Central memory CD8-positive, alpha-beta T cell (primary cell): ENCODE results near the gene HSPA12A.

Source experiments
- ATAC-seq: fragments of 150-1000 bp; cut with Tn5 transposase; replicated peaks from 2 replicates; pipeline ENCODE4 v1.10.0; 2022; ENCODE audit warnings: mild to moderate bottlenecking, moderate FRiP score, moderate number of reproducible peaks; ENCODE audit not compliant: poor library complexity, severe bottlenecking; ENCODE audit errors: extremely low read depth
- DNase-seq, 2 donors: peaks; one replicate each; pipeline ENCODE4 v3.0.0; 2021; ENCODE audit warnings: low spot score in 2 of 2
- H3K27ac Mint-ChIP-seq: one replicate; pipeline ENCODE4 v1.8.0; 2022; ENCODE audit warnings: low read depth, mild to moderate bottlenecking, moderate library complexity, mixed read lengths
- H3K27me3 Mint-ChIP-seq: one replicate; pipeline ENCODE4 v1.8.0; 2022; ENCODE audit warnings: mixed read lengths
- H3K36me3 Mint-ChIP-seq: one replicate; pipeline ENCODE4 v1.8.0; 2022; ENCODE audit warnings: mild to moderate bottlenecking, moderate library complexity, mixed read lengths; ENCODE audit not compliant: insufficient read depth
- H3K4me1 Mint-ChIP-seq: one replicate; pipeline ENCODE4 v1.8.0; 2022; ENCODE audit warnings: mixed read lengths
- H3K4me3 Mint-ChIP-seq: one replicate; pipeline ENCODE4 v1.8.0; 2022; ENCODE audit warnings: mild to moderate bottlenecking, moderate library complexity, mixed read lengths
- H3K9me3 Mint-ChIP-seq: one replicate; pipeline ENCODE4 v1.8.0; 2022; ENCODE audit warnings: mixed read lengths

The HSPA12A gene

DNA sequence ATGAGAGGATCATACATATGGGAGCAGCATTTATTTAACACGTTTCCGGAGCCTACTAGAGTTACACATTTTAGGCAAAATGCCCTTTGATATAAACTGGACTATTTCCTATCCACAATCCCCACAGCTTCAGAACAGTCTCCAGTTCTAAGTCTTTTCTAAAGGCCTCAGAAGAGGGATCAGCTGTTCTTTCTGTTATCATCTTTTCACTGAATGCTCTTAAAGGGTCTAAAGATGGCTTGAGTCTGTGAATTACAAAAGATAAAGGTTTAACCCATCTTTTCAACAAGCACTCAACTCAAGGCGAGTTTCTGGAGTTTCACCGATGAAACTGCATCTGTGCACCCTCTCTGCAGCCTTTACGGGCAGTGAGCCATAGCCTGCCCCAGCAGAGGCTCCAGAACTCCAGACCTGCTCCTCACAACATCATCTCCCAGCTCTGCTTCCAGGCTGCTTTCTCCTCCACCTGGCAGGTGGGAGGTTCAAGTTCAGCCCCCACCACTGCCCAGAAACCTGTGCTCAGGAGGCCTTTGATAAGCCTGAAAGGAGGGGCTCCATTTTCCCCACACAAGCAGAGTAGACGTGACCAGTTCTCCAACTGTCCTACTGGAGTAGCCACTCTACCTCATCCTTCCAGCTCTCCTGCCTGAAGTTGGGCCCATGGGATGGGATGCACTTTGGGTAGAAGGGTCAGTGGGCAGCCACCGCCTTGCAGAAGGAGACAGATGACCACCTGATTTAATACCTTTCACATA is 53.4 kb downstream of the HSPA12A start:
- H3K27me3 Mint-ChIP-seq, result peaks cover 22% of the 10 kb centered on the region
- DNase-seq (no peak), ATAC-seq (no peak)
- H3K27ac Mint-ChIP-seq, result no peak overlapping the region
- H3K4me1 Mint-ChIP-seq, result no peaks in the 10 kb centered on the region
- H3K4me3 Mint-ChIP-seq, result no peak overlapping the region
- peaks cover 2% of the 10 kb centered on the region for H3K36me3 Mint-ChIP-seq
- no peaks in the 10 kb centered on the region for H3K9me3 Mint-ChIP-seq

DNA sequence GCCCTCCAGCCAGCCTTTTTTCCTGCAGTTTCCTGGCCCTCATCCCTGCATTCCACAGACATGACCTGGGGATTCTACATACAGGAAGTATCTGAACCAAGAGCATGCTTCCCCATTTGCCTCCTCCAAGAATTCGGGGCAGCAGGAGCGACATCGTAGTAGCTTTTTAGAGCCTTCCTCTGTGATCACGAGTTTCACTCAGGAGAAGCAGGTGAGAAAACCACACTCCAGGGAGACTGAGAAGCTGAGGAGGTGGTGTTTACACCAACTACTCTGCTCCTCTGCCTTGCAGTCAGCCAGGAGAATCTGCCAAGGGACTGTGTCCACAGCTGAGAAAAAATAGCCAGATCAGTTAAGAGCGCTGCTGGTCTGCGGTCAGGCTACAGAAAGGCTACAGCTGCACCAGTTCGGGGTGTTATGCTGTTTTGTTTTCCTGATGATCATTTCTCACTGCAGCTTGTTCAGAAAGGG is 54.1 kb downstream of the HSPA12A start:
- Mint-ChIP-seq H3K27me3 (peaks cover 25% of the 10 kb centered on the region), H3K36me3 (peaks cover 2% of the 10 kb centered on the region), H3K27ac (no peak overlapping the region), H3K4me1 (no peaks in the 10 kb centered on the region), H3K9me3 (no peaks in the 10 kb centered on the region), H3K4me3 (no peak overlapping the region)
- DNase-seq (no peak), ATAC-seq (no peak)

DNA sequence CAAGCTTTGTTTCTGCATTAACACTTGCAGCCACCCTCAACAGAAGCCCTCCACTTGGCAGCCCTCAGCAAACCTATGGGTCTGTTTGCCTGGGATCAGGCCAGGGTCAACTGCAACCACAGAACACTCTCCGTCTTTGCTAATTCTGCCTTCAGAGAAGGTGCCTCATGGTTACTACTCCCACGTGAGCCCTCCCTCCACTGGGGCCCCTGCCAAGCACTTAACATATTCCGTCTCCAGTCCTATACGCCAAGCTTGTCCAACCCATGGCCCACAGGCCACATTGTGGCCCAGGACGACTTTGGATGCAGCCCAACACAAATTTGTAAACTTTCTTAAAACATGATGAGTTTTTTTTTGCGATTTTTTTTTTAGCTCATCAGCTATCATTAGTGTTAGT is 54.7 kb downstream of the HSPA12A start:
- Mint-ChIP-seq H3K27ac (no peak overlapping the region), H3K4me3 (no peak overlapping the region), H3K36me3 (peaks cover 2% of the 10 kb centered on the region), H3K27me3 (peaks cover 27% of the 10 kb centered on the region), H3K4me1 (no peaks in the 10 kb centered on the region), H3K9me3 (no peaks in the 10 kb centered on the region)
- no peak for ATAC-seq
- no peak for DNase-seq

DNA sequence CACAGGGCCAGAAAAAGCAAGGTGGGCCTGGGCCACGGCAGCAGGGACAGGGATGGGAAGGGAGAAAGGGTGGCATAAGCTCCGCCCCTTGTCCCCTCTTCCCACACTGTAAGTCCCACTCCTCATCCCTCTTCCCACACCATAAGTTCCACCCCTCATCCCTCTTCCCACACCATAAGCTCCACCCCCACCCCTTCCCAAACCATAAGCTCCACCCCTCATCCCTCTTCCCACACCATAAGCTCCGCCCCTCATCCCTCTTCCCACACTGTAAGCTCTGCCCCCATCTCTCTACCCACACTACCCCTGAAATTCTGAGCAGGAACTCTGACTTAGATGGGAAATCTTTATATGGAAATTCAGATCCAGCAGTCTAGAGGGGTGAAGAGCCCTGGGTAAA is 55.7 kb downstream of the HSPA12A start:
- Mint-ChIP-seq H3K4me3 (no peak overlapping the region), H3K27me3 (peaks cover 27% of the 10 kb centered on the region), H3K27ac (no peak overlapping the region), H3K36me3 (peaks cover 2% of the 10 kb centered on the region), H3K9me3 (no peaks in the 10 kb centered on the region), H3K4me1 (no peaks in the 10 kb centered on the region)
- DNase-seq, result no peak
- ATAC-seq, result no peak

DNA sequence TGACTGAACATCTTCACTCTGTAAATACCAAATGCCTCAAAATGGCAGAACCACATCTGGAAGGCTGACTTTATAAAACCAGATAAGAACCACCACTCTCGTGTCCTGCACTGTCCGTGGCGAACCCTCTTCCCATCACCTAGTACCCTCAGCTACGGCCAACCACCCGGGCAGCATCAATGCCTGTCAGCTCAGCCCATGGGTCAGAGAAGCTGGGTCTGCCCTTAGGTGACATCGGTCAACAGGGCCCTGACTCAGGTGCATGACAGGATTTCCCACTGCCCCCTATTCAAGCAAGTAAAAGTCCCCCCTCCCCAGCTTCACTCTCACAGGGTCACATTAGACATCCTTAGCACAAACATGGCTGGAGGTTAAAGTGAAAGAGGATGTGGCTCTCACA is 56.6 kb downstream of the HSPA12A start:
- DNase-seq (no peak), ATAC-seq (no peak)
- Mint-ChIP-seq H3K4me1 (no peaks in the 10 kb centered on the region), H3K27me3 (peaks cover 21% of the 10 kb centered on the region), H3K27ac (no peak overlapping the region), H3K36me3 (peaks cover 2% of the 10 kb centered on the region), H3K9me3 (no peaks in the 10 kb centered on the region), H3K4me3 (no peak overlapping the region)

DNA sequence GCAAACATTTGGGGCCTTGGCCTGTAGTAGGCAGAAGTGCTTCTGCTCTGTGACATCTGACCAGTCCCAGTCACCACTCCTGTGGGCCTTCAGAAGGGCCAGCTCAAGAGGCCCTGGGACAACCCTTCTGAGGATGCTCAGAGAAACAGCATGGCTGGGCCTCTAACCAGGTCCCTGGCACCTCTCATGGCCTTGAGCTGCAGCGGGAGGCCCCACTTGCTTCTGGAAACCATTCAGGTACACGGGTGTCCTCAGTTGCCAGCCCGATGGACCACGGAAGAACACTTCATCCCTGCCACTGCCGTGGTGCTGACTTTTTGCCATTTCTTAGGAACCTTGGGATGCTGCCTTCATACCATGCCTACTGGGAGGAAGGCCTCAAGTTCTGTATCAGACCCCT is 57.6 kb downstream of the HSPA12A start:
- Mint-ChIP-seq H3K36me3 (peaks cover 2% of the 10 kb centered on the region), H3K27me3 (peaks cover 15% of the 10 kb centered on the region), H3K4me3 (no peak overlapping the region), H3K9me3 (no peaks in the 10 kb centered on the region), H3K4me1 (no peaks in the 10 kb centered on the region), H3K27ac (no peak overlapping the region)
- ATAC-seq, result no peak
- no peak for DNase-seq

DNA sequence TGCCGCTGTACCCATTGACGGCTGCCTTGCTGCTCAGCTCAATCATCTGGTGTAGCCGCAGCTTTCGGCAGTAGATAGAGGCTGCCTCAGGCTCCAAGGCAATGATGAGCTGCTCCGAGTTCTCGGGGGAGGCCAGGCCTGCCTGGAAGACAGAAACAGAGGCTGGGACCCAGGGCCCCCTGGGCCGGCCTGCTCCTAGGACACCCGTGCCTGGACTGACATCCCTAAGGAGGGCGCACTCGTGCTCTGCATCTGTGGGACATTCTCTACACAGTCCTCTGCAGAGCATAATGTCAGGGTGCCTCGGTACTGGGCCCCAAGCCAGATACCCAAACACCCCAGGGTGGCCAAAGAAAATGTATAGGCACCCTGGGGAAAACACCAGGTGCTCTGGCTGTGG is 58.5 kb downstream of the HSPA12A start:
- Mint-ChIP-seq H3K4me1 (no peaks in the 10 kb centered on the region), H3K4me3 (no peak overlapping the region), H3K9me3 (no peaks in the 10 kb centered on the region), H3K27ac (no peak overlapping the region), H3K27me3 (peaks cover 8% of the 10 kb centered on the region), H3K36me3 (peaks cover 2% of the 10 kb centered on the region)
- DNase-seq (no peak), ATAC-seq (no peak)

DNA sequence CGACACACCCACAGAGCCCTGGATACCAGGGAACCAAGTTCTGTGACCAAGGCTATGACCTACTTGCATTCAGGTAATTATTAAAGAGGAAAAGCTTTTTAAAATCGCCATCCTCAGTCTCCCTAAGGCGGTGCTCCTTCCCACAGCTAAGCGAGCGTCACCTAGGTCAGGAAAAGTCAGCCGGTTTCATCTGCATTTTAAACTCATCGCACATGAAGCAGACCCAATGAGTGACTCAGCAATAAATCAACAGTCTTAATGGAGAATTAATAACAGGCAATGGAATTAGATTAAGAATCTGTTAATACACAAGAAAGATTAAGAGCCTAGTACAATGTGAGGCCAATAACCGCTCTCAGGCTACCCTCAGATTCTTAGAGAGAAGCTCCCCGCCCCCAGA is 59.2 kb downstream of the HSPA12A start:
- Mint-ChIP-seq H3K36me3 (peaks cover 2% of the 10 kb centered on the region), H3K27me3 (peaks cover 6% of the 10 kb centered on the region), H3K4me1 (no peaks in the 10 kb centered on the region), H3K27ac (no peak overlapping the region), H3K4me3 (no peak overlapping the region), H3K9me3 (no peaks in the 10 kb centered on the region)
- no peak for ATAC-seq
- no peak for DNase-seq

DNA sequence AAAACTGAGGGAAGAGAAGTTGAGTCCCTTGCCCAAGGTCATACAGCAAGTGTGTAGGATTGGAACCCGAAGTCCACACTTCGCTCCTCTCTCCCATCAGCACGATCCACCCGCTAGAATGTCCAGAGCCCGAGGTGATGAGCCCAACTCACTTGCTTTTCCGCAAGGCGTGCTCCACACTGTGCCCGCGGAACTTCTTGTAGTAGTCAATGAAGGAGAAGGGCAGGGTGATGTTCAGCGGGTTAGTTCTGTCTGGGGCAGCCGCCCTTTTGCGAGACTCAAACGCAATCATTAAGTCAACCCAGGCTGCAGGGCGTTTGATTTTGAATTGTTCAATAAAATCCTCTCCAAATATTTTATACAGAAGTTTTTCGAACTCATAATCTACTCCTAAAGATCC is 63.0 kb downstream of the HSPA12A start:
- H3K27ac Mint-ChIP-seq, result no peak overlapping the region
- H3K9me3 Mint-ChIP-seq, result no peaks in the 10 kb centered on the region
- no peak overlapping the region for H3K4me3 Mint-ChIP-seq
- ATAC-seq, result no peak
- H3K4me1 Mint-ChIP-seq, result no peaks in the 10 kb centered on the region
- DNase-seq, result no peak
- peaks cover 2% of the 10 kb centered on the region for H3K36me3 Mint-ChIP-seq
- peaks cover 6% of the 10 kb centered on the region for H3K27me3 Mint-ChIP-seq

DNA sequence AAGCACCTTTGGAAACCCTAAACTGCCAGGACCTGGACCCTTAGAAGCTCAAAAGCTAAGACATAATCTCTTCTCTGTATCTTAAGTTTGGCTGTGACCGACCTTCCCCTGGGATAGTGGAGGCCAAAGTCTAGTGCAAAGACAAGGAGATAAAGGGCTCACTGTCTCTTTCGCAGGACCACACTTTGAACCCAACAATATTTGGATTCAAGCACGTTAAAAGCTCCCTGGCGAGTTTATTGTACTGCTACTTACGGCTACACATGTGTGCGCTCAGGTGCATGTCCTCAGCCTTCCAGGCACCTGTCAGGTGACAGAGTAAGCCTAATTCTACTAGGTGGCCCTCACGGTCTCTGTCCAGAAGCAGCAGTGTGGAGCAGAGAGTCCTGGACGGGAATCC is 65.7 kb downstream of the HSPA12A start:
- Mint-ChIP-seq H3K4me3 (no peak overlapping the region), H3K36me3 (no peaks in the 10 kb centered on the region), H3K4me1 (no peaks in the 10 kb centered on the region), H3K9me3 (no peaks in the 10 kb centered on the region), H3K27me3 (no peaks in the 10 kb centered on the region), H3K27ac (no peak overlapping the region)
- ATAC-seq (no peak), DNase-seq (no peak)

DNA sequence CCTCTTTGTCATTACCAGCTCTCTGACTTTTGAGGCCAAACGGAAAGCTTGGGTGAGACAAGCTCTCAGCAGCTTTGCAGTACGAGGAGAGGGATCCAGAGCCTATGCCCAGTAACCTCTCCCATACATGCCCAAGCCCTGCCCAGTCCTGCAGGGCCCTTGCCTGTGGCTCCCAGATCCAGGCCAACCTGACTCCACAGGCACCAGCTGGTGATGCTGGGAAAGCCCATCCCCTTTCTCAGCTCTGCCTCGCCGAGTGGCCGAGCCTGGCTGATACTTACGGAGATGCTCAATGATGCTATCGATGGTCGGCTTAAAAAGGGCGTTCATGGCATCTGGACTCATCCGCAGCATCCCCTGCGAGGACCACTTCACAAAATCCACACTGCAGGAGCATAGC is 66.2 kb downstream of the HSPA12A start:
- ATAC-seq, result no peak
- Mint-ChIP-seq H3K9me3 (no peaks in the 10 kb centered on the region), H3K4me1 (no peaks in the 10 kb centered on the region), H3K27me3 (no peaks in the 10 kb centered on the region), H3K4me3 (no peak overlapping the region), H3K27ac (no peak overlapping the region), H3K36me3 (no peaks in the 10 kb centered on the region)
- DNase-seq, result no peak

DNA sequence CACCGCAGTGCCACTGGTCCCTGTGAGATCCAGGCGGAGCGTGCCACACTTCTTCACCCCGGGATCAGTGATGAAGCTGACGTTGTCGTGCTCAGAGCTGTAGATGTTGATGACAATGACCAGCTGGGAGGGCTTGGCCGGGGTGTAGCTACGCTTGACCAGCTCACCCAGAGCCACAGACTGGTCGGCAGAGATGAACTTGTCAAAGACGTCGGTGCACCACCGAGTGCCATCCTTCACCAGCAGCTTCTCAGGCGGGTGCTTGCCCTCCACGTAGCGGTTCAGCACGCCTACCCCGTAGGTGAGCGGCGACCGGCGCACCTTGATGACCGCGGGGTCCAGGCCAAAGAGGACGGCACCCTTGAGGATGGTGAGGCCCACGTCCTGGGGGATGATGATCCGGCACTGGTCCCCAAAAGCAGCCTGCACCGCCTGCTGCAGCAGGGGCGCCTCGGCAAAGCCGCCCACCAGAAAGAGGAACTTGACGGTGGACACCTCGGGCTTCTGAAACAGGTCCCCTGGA is 67.4 kb downstream of the HSPA12A start:
- Mint-ChIP-seq H3K36me3 (no peaks in the 10 kb centered on the region), H3K27ac (no peak overlapping the region), H3K4me1 (no peaks in the 10 kb centered on the region), H3K27me3 (peaks cover 7% of the 10 kb centered on the region), H3K9me3 (no peaks in the 10 kb centered on the region), H3K4me3 (no peak overlapping the region)
- ATAC-seq, result no peak
- no peak for DNase-seq

DNA sequence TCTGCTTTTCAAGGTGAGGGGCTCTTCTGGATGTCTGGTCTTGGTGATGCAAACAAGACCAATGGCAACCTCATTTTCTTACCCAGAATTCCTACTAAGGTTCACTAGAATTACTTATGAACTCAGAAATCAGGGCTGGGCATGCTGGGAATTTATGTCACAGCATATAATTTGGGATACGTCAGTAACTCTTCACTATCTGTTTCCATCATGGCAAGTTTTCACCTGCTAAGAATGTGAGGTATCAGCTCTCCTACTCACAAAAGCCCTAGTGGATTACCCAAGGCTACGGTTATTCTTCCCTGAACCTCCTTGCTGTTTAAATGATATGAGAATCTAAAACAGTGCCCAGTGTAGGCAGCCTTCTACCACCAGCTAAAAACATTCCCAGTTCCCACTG is 68.5 kb downstream of the HSPA12A start:
- H3K36me3 Mint-ChIP-seq, result no peaks in the 10 kb centered on the region
- DNase-seq (no peak), ATAC-seq (no peak)
- H3K4me3 Mint-ChIP-seq, result no peak overlapping the region
- no peak overlapping the region for H3K27ac Mint-ChIP-seq
- peaks cover 7% of the 10 kb centered on the region for H3K27me3 Mint-ChIP-seq
- H3K9me3 Mint-ChIP-seq, result no peaks in the 10 kb centered on the region
- no peaks in the 10 kb centered on the region for H3K4me1 Mint-ChIP-seq
